Measurements from ENCODE around the gene SYVN1.

The SYVN1 gene

DNA sequence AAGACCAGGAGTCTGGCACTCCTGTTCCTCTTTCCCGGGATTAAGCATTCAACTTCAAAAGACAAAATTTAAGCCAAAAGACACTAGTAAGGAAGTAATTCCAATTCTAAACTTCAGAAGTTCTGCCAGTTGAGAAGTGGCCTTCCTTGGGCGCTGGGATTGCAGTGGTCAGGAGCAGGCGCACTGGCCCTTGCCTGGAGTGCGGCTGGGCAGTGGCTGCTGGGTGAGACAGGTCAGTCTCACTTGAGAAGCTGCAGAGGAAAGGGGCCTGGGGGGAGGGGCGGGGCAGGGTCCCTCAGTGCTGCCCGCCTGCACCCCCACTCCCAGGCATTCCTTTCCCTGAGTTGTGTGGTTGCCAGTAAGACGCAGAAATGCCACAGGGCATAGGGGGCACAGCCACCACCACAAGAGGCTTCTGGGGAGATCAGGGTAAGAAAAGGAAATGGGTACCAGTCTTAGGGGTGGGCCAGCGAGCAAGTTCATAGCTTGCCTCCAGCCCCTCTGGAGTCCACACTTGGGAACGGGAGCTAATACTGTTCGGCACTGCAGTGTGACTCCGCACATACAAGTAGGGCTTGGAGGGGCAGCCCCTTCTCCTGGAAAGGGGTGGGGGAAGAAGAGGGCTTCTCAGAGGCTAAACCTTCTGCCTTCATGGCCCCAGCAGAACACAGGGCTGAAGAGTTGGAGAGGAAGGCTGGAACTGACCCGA is 6.7 kb downstream of the SYVN1 start:
- Histone ChIP-seq H3K27me3 (ENCODE audit: insufficient read depth, low read length, poor library complexity) (no peaks in the 10 kb centered on the region), H2AFZ (ENCODE audit: low read depth, low read length) (no peak overlapping the region), H3K27ac (ENCODE audit: low read length) (no peak overlapping the region), H3K4me2 (ENCODE audit: insufficient read depth, low read length) (no peak overlapping the region), H3K9ac (ENCODE audit: low read depth, low read length) (no peak overlapping the region), H3K9me3 (ENCODE audit: insufficient read depth, low read length, severe bottlenecking) (no peaks in the 10 kb centered on the region), H3K4me1 (ENCODE audit: insufficient read depth, low read length) (peaks cover 21% of the 10 kb centered on the region), H3K79me2 (ENCODE audit: insufficient read depth, low read length) (peaks cover 26% of the 10 kb centered on the region), H3K4me3 (ENCODE audit: low read depth in 1 of 2, low read length in 2 of 2) (no peak overlapping the region), H3K36me3 (ENCODE audit: insufficient read depth, low read length) (peaks cover 86% of the 10 kb centered on the region), H4K20me1 (ENCODE audit: insufficient read depth, low read length) (0 out of 2 replicates have a peak, but pooled peaks cover 6% of the 10 kb centered on the region)
- peak; percentile 9; the same call in 1 of the 3 replicates for ATAC-seq (ENCODE audit: insufficient read depth, low read depth)
- TF ChIP-seq, protein P1, sequence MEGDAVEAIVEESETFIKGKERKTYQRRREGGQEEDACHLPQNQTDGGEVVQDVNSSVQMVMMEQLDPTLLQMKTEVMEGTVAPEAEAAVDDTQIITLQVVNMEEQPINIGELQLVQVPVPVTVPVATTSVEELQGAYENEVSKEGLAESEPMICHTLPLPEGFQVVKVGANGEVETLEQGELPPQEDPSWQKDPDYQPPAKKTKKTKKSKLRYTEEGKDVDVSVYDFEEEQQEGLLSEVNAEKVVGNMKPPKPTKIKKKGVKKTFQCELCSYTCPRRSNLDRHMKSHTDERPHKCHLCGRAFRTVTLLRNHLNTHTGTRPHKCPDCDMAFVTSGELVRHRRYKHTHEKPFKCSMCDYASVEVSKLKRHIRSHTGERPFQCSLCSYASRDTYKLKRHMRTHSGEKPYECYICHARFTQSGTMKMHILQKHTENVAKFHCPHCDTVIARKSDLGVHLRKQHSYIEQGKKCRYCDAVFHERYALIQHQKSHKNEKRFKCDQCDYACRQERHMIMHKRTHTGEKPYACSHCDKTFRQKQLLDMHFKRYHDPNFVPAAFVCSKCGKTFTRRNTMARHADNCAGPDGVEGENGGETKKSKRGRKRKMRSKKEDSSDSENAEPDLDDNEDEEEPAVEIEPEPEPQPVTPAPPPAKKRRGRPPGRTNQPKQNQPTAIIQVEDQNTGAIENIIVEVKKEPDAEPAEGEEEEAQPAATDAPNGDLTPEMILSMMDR (IDR thresholded peaks at IDR 0.05; ENCODE audit: borderline replicate concordance, extremely low read depth, low read length, poor library complexity, severe bottlenecking) = no peak
- no peak for TF ChIP-seq EZH2 (IDR thresholded peaks at IDR 0.05; ENCODE audit: borderline replicate concordance, low read depth, low read length, severe bottlenecking)
- DNase-seq = no peak

DNA sequence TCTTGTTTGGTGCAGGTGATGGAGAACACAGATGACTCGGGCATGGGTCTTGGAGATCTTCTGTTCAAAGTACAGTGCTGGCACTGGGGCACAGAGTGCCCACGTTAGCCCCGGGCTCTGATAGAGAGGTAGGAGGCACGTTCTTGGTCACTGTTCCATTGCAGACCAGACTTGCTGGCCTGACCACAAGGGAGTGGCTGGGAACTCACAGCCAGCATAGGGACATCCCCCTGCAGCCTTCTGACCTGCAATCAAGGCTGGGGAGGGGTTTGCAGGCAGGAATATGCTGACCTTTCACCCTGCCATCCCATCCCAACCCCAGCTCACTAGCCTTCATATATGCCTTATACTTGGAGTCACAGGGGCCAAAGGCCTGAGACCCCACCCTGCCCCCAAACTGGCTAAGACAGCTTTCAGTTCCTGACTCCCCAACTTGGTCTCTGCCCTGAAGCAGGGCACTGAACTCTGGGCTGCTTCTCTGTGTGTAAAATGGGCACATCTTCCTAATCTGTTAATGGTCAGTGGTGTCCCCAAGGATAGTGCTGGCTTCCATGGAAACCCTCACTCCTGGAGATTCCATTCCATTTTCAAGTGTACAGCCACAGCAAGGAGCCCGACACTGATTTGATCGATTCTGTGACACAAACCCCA is 7.6 kb downstream of the SYVN1 start:
- H4K20me1 ChIP-seq (ENCODE audit: insufficient read depth, low read length) = 0 out of 2 replicates have a peak, but pooled peaks cover 5% of the 10 kb centered on the region

DNA sequence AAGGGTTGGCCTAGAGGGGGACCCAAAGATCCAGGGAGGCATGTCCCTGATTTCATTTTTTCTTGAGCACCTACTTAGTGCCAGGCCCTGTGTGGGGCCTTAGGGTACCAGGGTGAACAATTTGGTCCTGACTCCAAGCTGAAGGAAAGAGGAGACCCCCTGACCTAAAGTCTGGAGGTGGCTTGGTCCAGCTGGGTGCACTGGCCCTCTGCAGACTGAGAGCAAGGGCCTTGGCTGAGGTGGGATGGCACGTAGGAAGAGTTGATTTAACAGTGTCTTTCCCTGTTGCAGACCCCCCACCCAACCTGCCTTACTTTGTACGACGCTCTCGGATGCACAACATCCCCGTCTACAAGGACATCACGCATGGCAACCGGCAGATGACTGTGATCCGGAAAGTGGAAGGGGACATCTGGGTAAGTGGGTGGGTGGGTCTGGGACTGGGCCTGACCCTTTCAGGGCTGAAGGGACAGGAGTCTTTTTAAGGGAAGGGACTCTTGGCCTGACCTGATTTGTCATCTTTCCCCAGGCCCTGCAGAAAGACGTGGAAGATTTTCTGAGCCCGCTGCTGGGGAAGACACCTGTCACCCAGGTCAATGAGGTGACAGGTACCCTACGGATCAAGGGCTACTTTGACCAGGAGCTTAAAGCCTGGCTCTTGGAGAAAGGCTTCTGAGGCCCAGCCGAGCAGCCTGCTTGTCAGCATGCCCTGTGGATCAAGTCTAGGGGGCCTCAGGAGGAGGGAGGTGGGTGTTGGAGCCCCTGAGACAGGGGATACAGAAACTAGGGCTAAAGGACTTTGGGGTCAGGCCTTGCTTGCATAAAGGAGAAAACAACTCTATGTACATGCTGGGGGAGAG is 8.9 kb downstream of the SYVN1 start:
- no peak overlapping the region for H3K27ac ChIP-seq (ENCODE audit: low read length)
- no peak for TF ChIP-seq EZH2 (IDR thresholded peaks at IDR 0.05; ENCODE audit: borderline replicate concordance, low read depth, low read length, severe bottlenecking)
- TF ChIP-seq, protein P1 (IDR thresholded peaks at IDR 0.05; ENCODE audit: borderline replicate concordance, extremely low read depth, low read length, poor library complexity, severe bottlenecking) = no peak
- peaks cover 26% of the 10 kb centered on the region for H3K4me1 ChIP-seq (ENCODE audit: insufficient read depth, low read length)
- no peak overlapping the region for H2AFZ ChIP-seq (ENCODE audit: low read depth, low read length)
- no peaks in the 10 kb centered on the region for H3K27me3 ChIP-seq (ENCODE audit: insufficient read depth, low read length, poor library complexity)
- H3K4me3 ChIP-seq (ENCODE audit: low read depth in 1 of 2, low read length in 2 of 2) = no peak overlapping the region
- H3K4me2 ChIP-seq (ENCODE audit: insufficient read depth, low read length) = no peak overlapping the region
- H4K20me1 ChIP-seq (ENCODE audit: insufficient read depth, low read length) = peaks cover 15% of the 10 kb centered on the region; the same call in 1 of the 2 replicates
- H3K9ac ChIP-seq (ENCODE audit: low read depth, low read length) = no peak overlapping the region
- DNase-seq = no peak
- H3K36me3 ChIP-seq (ENCODE audit: insufficient read depth, low read length) = peaks cover 78% of the 10 kb centered on the region
- no peak for ATAC-seq (ENCODE audit: insufficient read depth, low read depth)
- H3K79me2 ChIP-seq (ENCODE audit: insufficient read depth, low read length) = peaks cover 40% of the 10 kb centered on the region
- H3K9me3 ChIP-seq (ENCODE audit: insufficient read depth, low read length, severe bottlenecking) = no peaks in the 10 kb centered on the region

More for the DNA sequence above, 7.6 kb downstream of the SYVN1 start:
- Histone ChIP-seq H3K4me2 (ENCODE audit: insufficient read depth, low read length) (no peak overlapping the region), H3K4me3 (ENCODE audit: low read depth in 1 of 2, low read length in 2 of 2) (no peak overlapping the region), H3K27me3 (ENCODE audit: insufficient read depth, low read length, poor library complexity) (no peaks in the 10 kb centered on the region), H3K79me2 (ENCODE audit: insufficient read depth, low read length) (peaks cover 27% of the 10 kb centered on the region), H3K36me3 (ENCODE audit: insufficient read depth, low read length) (peaks cover 77% of the 10 kb centered on the region), H3K9ac (ENCODE audit: low read depth, low read length) (no peak overlapping the region), H3K27ac (ENCODE audit: low read length) (no peak overlapping the region), H3K9me3 (ENCODE audit: insufficient read depth, low read length, severe bottlenecking) (no peaks in the 10 kb centered on the region), H2AFZ (ENCODE audit: low read depth, low read length) (no peak overlapping the region), H3K4me1 (ENCODE audit: insufficient read depth, low read length) (peaks cover 15% of the 10 kb centered on the region)
- DNase-seq (no peak), ATAC-seq (ENCODE audit: insufficient read depth, low read depth) (no peak)
- TF ChIP-seq, protein P1 (IDR thresholded peaks at IDR 0.05; ENCODE audit: borderline replicate concordance, extremely low read depth, low read length, poor library complexity, severe bottlenecking) = no peak
- TF ChIP-seq EZH2 (IDR thresholded peaks at IDR 0.05; ENCODE audit: borderline replicate concordance, low read depth, low read length, severe bottlenecking) = no peak
